HTERT RPE-1 (cell line): ENCODE results near the gene RAVER2.

Source experiments
- in situ Hi-C: fragments of 300-500 bp; cut with MboI; formaldehyde crosslinking; loops from 4 replicates; pipeline ENCODE4 v1.14.3; 2020; ENCODE audit warnings: low sequenced_read_pairs

RAVER2 gene

DNA sequence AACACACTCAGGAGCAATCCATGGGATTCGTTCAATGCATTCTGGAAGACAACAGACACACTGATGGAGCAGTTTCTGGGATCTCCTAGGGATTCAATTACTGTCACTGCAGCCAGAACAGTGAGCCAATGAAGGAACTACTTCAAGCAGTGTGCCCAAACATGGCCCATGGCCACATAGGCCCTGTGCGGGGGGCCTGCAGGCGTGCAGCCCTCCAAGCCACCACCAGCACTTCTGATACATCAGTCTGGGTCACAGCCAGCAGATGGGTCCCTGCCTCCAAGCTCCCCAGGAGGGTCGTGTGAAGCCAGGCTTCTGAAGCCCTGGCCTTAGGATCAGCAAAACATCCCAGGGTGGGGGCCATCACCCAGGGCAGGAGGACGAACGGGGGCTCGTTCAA lies 99.3 kb downstream of the RAVER2 start:
- in situ Hi-C loops = no loop called here

DNA sequence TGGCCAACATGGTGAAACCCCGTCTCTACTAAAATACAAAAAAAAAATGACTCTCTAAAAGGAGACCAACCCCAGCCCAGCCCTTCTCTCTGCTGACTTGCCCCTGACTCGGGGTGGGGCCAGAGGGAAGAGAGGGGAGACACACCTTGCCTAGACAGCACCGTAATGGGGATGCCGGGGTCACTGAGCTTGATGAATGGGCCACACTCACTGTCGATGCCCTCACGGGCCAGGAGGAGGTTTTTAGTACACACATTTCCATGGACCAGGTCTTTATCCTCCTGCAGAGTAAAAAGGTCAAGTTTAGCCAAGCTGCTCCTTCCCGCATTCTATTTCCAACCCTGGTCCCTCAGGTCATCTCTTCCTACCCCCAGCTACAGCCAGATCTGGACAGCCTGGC lies 99.7 kb downstream of the RAVER2 start:
- in situ Hi-C loops = no loop called here

DNA sequence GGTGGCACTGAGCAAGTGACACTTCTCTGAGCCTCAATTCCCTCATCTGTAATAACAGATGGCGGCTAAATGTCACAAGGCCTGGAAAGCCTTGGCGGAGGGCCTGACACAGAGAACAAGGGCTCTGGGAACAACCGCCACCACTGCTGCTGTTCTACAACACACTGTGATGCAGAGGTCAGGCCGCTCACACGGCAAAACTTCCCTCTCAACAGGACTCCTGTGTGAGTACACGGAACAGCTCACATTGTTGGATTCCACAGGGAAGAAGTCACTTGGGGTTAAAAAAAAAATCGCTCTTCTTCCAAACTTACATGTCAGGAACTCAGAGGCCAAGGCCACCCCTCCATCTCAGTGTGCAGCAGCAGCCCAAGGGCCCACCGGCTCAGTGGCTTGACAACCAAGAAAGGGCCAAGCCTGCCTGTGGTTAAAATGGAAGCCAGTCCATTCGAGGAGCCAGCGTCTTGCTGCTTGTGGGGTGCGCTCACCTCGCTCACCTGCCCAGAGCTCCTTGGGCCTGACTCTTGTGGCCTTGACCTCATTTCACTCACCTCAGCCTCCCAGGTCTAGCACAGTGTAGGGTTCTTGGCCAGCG lies 101.1 kb downstream of the RAVER2 start:
- in situ Hi-C loops = no loop called here

DNA sequence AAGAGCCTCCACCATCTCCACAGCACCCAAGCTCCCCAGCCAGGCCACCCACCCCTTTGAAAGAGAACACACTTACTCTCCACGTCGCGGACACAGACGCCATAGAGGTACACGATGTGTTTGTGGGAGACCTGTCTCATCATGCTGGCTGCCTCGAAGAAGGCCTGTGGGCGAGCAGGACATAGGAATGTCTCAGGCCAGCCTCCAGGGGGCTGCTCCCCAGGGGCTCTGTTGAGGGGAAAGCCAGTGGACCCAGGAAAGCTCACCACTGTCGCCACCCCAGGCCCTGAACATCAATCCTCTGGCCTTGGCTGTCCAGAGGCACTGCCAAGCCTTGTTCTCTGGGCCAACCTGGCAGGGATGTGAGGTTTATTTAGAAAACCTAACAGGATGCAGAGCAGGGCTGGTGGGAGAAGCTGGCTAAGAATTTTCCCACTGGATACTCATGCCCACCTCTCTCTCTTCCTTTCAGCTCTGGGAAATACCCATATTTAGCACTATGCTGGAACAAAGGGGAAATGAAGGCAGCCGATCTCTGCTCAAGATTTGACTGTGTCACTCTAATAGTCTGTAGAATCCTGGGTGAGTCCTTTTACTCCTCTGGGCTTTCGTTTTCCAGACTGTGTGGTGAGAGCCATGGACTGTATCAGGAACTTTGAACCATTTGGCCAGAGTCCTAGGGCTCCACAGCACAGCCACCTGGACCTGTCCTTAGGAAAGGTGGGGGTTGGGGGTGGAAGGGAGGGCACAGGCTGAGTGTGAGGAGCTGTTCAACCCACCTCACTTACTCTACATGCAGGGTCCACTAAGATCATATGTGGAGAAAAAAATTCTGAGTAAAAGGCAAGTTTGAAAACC lies 101.9 kb downstream of the RAVER2 start:
- in situ Hi-C loops = no loop called here

DNA sequence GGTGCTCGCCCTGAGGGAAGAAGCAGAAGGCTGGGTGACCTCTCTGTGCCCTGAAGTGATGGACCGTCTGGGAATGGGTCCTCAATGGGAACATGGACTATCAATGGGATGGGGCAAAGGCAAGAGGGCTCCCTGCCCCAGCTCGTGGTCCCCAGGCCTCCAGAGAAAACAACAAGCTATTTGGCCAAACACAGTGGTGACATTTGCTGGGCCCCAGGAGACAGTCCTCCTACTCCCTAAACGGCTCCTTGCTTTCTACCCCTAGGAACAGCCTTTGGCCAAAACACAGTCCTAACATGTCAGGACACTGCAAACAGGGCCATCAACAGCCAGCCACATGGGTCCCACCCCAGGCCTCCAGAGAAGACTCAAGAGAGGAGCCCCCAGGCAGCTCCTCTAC lies 102.8 kb downstream of the RAVER2 start:
- in situ Hi-C loops = no loop called here

DNA sequence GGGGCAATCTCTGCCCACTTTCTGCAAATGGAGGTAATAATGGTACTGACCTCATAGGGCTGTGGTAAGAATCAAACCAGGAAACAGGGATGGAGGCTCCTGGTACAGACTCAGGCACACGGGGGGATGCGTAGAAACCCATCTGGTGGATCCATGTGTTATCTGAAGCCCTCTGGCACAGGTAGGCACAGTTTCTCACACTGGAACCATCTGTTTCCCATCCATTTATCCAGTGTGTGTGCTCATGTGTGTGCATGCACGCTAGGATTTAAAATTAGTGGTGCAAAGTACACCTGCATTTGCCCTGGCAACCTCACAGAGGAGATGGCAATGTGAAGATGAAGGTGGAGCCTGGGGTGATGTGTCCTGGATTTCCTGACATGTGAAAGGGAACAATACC lies 103.3 kb downstream of the RAVER2 start:
- in situ Hi-C loops = no loop called here

DNA sequence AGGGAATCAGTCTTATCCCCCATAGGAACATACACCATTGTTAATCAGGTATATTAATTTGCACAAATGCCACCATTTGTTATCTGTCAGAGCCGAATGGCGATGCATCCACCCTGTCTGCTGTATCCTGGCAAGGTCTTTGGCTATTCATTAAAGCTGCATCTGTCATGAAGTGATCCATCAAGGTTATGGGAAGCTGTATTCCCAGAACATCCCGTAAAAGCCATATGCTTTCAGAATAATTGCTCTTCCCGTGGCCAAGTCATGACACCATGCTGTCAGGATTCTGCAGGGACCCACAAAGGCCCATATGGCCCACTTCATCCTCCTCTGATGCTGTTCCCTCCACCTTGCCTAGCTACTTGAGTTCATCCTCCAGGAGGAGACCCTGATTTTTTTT lies 103.9 kb downstream of the RAVER2 start:
- in situ Hi-C loops = no loop called here

DNA sequence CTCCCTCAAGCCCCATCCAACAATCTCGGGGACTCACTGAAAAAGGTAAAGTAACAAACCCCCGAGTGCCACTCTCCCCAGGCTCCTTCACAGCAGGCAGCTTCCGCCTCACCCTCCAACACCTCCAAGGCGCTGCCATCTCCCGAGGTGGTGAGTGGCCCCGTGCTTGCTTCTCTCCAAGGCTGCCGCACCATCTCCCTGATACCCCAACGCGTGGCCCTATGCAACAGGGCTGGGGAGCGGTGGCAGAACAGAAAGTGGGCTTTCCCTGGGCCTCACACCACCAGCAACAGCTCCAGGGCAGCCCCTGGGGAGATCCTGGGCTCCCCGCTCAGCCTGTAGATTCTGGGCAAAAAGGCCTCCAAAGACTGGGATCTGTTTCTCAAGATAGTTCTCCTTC lies 105.1 kb downstream of the RAVER2 start:
- in situ Hi-C loops = no loop called here

DNA sequence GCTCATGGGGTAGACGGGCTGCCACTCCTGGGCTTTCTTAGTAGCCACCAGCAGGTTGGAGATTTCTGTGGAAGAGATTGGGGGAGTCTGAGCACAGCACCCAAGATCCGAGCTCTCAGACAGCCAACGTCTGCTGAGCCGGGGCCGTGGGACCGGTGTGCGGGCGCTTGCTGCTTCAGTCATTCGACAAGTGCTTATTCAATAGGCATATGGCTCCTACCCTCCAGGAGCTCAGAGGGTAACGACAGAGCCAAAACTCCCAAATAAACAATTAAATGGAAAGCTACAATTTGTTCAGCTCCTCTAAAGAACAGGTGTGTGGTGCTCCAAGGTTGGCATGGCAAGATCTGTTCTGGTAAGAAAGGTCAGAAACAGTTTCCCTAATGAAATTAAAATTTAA lies 106.0 kb downstream of the RAVER2 start:
- in situ Hi-C loops = no loop called here

DNA sequence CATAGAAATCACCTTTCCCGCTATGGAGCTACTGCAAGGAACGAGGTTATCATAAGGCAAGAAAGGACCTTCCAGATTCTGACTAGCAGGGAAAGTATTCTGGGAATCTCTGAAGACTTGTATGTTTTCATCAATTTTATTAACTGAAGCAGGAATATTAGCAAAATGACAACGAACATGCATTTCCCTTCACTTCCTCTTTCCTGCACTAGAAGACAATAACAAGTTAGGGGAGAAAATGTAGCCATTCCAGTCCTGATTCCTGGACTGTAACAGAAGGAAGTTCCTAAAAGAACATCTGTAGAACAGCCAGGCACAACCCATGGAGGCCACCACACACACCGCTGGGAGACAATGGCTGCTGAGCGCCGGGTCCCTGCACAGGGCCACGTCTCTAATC lies 106.8 kb downstream of the RAVER2 start:
- in situ Hi-C loops = no loop called here

DNA sequence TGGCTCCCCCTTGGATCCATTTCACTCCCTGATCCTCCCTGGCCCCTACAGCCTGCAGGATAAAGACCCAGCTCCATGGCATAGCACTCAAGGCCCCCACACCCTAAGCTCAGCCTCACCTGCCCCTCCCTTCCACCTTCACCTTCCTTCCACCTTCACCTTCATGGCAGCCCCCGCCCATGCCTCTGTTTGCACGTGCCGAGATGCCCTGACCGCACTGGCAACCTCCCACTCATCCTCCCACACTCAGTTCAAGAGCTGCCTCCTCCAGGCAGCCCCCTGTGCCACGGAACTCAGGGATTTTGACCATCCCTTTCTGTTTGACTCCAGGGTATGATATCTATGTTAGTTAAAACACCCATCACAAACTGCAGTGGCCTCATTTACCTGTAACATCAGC lies 109.8 kb downstream of the RAVER2 start:
- in situ Hi-C loops = no loop called here

DNA sequence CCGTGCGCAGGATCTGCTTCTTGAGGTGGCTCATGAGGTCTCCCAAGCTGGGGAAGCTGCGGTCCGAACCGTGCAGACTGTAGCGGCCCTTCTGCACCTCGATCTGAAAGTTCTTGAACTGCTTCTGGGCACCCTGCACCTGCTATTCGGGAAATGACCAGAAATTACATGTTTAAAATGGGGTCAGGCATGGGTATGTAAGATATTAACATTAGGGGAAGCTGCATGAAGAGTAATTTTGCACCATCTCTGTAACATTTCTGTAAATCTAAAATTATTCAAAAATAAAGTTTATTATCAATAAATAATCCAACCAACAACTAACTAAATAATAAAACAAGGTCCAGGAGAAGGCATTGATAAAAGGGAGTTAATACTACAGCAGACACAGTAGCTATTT lies 110.7 kb downstream of the RAVER2 start:
- in situ Hi-C loops = no loop called here

DNA sequence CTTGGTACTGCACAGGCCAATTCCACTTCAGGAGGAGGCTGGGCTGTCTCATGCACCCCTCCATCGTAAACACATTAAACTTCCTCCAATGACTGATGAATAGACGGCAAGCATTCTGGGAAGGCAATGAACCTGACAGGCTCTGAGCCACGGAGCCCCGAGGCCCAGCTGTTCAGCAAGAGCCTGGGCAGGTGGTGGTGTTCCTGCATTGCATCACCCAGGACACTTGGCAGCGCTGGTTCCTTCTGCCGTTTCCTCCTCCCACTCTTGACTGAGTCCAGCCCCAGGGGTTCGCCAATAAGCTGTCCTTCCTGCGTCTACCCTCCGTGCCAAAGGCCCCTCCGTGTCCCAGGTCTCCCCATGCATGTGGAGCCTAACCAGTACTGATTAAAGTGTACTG lies 111.7 kb downstream of the RAVER2 start:
- in situ Hi-C loops = no loop called here

DNA sequence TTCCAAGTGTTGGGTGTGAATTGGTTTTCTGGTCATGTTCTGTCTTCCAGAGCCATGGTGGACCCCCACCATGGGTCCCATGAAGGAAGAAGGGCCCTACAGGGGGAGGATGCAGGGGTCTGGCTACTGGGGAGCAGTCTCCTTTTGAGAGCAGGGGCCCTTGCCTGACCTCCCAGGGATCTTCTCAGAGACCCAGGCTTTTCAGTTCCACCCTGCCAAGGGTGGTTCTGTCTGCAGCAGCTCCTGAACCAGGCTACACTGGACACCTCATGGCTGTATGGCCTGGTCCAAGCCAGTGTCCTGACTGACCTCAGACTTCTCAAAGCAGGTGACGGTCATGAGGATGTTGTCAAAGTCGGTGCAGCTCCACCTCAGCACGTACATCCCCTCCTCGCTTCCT lies 112.5 kb downstream of the RAVER2 start:
- in situ Hi-C loops = no loop called here

DNA sequence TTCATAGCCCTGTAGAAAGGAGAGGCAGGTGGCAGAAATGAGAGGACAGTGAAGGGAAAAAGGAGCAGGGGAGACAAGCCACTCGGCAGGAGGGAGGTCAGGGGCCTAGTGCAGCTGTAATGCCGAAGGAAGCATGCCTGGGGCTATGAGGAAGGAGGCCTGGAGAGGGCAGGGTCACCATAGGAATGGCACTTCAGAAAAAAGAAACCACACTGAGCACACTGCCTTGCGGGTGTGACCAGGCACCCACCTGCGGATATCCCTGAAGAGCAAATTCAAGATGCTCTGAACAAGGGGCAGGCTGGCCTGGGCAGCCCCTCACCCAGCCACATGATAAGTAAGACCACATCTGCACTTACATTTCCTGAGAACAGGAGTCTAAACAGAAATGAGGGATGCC lies 116.7 kb downstream of the RAVER2 start:
- in situ Hi-C loops = no loop called here

DNA sequence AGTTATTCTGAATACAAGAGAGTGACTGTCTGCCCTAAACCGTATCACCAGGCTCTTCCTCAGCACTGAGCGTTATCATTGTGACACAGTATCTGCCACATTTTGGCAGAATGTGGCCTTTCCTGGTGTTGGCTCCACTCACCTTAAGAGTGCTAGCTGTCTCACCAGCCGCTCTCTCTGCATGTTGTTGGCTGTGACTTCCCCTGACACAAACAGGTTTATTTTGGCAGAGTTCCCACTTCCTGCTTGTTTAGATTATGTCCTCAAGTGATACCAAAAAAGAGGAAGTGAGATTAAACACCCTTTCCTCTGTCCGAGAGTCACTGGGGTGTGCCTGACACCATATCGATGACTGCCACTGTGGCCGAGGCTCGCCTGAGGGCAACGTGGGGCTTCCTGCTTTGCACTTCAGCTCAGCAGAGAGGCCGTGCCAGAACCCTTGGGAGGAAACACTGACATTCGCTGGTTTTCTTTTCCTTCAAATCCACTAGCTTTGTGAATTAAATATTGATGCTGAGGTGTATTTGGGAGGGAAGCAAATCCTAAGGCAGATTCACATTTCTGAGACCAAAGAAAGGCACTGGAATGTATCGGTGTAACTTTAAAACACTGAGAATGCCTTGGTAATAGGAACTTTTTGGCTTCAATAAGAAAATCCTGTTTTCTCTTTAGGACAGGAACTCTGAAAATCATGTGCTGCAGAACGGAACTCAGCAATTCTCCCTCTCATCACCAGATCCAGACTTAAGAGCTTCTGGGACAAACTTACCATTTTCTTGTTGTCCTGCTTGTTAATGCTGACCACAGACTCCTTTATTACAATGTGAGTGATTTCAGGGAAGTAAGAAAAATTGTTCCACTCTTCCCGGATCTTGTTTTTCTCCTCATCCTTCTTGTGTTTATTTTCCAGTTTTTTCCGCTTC lies 119.4 kb downstream of the RAVER2 start:
- in situ Hi-C loops = no loop called here

DNA sequence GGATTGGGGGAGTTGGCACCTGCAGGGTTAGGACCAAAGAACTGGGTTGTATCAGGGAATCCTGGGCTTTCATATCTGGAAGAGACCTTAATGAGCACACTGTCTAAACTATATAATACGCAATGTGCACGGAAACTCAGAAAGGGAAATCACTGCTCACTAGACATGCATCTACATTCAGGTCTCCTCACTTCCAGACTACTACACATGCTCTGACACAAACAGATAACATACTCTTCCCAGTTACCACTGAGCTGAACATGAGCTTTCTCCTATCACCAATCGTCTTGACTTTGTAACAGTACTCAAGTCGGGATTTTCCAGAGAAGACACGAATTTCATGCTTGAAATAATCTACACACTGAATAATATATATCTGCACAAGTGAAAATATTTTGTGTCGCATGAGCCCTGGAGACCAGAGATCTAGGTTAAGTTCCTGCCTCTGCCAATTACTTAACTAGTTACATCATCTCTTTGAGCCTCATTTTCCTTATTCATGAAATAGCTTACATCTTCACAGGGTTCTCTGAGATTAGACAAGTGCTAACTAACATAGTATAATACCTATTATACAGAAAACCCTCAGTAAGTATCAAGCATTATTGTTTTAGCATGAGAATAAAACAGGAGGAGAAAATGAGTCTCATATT lies 120.4 kb downstream of the RAVER2 start:
- in situ Hi-C loops = no loop called here

DNA sequence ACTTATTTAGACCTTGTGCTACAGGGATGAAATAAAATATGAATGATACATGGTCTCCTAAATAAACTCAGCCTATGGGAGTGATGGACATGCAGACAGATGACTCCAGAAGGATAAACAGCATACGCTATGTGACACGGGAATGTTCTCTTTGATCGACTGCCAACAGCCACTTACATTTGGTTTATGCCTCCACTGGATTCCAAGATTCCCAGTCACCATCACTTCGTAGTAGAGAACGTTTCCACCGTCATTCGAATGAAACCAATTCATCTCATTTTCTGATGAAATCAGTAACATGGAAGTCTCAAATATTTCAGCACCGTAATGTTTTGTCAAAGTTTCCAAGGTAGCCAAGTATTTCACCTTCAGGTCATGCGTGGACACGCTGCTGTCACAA lies 121.8 kb downstream of the RAVER2 start:
- in situ Hi-C loops = no loop called here

DNA sequence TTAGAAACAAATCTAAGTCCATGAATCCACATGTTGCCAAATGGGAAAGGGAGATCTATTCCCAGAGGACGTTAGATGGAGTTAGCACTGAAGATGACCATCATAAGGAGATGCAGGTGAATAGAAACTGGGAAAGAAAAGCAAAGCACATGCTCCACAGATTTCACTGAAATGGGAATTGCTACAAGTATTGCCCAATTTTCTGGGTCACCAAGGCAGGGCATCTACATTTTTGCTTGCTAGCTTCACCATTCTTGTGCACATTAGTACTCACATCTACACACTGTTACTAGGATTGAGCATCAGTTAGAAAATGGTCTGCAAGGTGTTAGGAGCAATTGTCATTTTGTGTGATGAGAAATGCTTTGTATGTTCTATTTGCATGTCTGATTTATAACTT lies 122.4 kb downstream of the RAVER2 start:
- in situ Hi-C loops = no loop called here

DNA sequence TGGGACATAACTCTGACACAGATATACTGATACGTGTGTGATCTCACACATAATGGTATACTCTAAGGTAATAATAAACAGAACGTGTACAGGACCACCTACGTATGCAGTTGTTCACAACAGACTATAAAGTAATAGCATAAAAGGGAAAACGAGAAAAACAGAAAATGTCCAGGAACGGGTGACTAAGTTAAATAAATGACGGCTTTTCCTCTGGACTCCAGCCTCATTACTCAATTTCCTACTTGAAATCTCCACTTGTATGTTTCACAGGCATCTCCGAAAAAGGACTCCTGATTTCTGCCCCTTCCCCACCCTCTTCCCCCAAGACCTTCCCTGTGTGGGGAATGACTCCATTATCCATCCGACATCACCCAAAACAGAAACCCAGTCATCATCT lies 126.4 kb downstream of the RAVER2 start:
- in situ Hi-C loops = no loop called here

DNA sequence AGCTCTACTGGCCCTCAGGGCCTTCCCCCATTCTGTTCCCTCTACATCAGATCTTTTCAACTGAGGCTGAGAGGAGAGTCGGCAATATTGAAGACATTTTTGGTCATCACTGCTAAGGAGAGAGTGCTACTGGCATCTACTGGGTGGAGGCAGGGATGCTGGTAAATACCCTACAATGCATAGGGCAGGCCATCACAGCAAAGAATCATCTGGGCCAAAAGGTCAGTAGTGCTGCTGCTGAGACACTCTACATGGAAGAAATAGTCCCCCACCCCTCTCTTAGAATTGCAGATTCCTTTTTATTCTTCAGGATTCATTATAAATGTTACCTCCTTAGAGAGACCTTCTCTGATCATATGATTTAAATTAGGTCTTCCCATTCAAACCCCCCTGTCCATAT lies 127.2 kb downstream of the RAVER2 start:
- in situ Hi-C loops = no loop called here
